Brain pericyte (primary cell): ENCODE measurements around the gene SPTBN2.
"Not testable (repeated sequence)": the region's sequence is repeated elsewhere in the genome, so short reads cannot be mapped to it uniquely, and the experiment has no call there.

Experiments
- DNase-seq: peaks from one replicate; pipeline ENCODE4 v3.0.0-alpha.2; 2012; ENCODE audit warnings: low read depth, low spot score

Gene SPTBN2

DNA sequence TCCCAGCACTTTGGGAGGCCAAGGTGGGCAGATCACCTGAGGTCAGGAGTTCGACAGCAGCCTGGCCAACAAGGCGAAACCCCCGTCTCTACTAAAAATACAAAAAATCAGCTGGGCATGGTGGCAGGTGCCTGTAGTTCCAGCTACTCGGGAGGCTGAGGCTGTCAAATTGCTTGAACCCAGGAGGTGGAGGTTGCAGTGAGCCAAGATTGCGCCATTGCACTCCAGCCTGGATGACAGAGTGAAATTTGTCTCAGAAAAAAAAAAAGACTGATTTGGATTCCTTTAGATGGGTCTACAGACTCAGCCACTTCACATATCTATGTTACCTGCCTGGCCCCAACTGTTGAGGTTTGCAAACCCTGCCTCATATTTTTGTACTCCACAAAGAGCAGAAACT, 4.8 kb downstream of the SPTBN2 start:
- DNase-seq: not testable (repeated sequence)

DNA sequence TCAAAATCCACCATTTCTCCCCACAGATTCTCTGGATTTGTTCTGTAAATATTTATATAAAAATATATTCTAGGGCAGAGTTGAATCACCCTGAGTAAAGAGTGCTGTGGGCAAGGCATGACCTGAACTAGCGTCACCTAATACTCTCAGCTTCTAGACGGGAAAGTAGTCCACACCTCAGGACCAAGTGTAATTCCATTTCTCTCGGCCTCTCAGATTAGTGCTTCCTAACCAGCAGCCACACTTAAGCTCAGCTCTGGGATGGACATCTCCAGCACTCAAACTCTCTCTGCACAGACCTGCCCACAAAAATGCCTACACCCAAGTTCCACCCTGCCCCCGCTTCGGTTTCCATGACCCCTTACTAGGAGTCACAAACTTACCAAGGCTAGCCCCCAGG, 5.3 kb downstream of the SPTBN2 start:
- no peak for DNase-seq

DNA sequence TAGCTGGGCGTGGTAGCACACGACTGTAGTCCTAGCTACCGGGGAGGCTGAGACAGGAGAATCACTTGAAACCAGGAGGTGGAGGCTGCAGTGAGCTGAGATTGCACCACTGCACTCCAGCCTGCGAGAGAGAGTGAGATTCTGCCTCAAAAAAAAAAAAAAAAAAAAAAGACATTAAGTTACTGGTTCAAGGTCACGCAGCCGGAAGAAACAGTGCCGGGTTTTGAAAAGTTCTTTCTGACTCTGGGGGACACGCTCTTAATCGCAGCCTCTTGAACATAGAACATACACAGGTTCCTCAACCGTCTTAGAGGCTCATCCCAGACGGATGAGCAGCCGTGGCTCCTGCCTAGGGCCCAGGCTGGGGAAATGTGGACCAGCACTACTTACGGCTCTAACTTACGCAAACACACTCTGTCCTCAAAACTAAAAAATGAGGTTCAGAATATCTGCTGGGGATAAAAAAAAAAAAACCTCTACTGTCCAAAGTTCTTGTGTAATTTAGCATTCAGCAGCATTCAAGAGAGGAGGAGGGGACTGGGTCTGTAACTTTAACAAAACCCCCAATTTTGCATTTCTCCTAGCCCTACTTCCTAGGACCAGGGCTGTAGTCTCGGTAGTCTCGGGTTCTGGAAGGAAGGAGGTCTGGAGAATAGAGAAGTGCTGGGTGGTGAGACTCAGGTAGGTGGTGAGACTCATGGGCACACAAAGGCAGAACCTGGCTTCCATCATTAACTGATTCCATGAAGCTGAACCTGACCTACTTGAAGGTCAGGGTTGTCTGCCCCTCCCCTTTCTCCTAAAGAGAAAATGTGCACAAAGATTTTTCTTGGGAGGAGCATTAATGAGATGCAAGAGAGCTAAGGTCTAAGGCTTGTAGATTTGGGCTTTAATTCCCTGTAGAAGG, 6.0 kb downstream of the SPTBN2 start:
- DNase-seq: no peak

- no peak for DNase-seq
Observed at GRCh38 chr11:66721939-66722338, 7.1 kb downstream of the SPTBN2 start.

- DNase-seq: no peak
Observed at GRCh38 chr11:66720899-66721470, 8.0 kb downstream of the SPTBN2 start.

GRCh38 chr11:66720223-66720898, 8.7 kb downstream of the SPTBN2 start:
- no peak for DNase-seq

DNA sequence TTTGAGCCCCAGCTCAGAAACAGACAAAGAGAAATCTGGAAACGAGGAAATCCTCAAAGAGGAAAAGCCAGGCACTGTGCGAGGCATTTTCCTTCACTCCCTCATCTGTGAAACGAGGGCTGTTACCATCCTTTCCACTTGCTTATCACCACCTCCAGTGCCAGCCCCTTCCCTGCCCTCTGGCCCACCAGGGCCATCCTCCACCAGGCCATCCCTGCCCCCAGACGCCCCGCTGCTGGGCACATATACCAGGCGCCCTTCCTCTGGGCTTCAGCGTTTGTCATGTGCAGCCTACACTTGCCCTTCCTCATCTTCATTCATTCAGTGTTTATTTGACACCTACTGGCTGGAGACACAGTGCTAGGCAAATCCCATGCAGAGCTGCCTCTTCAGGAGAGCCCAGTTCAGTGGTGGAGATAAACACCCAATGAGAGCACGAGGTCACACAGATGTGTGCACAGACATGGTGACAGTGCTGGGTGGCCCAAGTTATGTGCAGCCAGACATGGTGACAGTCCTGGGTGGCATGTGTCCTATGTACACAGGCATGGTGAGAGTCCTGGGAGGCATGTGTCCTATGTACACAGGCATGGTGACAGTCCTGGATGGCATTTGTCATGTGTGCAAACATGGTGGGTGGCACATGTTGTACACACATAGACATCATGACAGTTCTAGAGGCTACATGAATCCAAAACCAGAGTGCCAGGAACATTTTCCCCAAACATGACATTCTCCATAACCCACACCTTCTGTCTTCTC, 9.7 kb downstream of the SPTBN2 start:
- DNase-seq: no peak

DNA sequence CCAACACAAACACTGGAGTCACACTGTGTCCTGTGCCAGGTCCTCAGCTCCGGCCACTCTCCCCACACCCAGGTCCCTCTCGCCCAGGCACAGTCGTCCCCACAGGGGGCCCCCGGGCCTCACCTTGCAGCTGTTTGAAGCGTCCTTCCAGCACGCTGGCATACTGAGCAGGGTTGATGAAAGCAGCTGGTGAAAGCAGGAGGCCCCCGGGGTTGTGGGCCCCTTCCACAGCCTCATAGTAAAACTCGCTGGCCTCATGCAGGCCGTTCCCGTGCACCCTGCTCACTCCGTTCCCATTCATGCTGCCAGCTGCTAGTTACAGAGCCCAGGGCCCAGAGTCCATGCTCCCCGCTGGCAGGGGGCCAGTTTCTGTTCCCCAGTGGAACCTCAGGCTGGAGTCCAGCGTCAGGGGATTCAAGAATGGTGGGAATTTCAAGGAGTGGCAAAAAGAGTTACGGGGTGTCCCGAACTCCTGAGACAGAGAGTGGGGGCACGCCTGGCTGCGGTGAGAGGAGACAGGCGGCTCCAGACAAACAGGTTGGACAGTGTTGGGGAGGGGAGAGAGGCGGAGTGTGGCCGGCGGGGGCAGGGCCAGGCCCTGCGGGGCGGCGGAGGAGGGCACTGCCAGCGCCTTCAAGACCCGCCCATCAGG, 10.6 kb downstream of the SPTBN2 start:
- no peak for DNase-seq

- no peak for DNase-seq
Observed at GRCh38 chr11:66717925-66718319, 11.1 kb downstream of the SPTBN2 start.

DNA sequence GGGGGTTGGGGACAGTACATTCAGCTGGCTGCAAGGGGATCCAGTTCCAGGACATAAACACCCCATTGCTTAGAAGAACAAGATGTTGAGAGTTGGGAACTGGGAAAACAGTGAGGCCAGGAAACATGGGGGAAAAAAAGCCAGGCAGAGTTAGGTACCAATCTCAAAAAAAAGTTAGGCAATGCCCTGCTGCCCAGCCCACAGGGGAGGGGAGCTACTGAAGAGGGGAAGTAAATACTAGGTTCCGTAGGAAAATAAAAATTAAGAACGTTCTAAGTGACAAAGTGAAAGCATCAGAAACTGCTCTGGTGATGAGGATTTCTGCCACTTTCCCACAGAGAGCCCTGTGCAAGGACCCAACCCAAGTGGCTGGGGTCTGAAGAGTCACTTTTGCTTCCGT, 12.0 kb downstream of the SPTBN2 start:
- no peak for DNase-seq

DNA sequence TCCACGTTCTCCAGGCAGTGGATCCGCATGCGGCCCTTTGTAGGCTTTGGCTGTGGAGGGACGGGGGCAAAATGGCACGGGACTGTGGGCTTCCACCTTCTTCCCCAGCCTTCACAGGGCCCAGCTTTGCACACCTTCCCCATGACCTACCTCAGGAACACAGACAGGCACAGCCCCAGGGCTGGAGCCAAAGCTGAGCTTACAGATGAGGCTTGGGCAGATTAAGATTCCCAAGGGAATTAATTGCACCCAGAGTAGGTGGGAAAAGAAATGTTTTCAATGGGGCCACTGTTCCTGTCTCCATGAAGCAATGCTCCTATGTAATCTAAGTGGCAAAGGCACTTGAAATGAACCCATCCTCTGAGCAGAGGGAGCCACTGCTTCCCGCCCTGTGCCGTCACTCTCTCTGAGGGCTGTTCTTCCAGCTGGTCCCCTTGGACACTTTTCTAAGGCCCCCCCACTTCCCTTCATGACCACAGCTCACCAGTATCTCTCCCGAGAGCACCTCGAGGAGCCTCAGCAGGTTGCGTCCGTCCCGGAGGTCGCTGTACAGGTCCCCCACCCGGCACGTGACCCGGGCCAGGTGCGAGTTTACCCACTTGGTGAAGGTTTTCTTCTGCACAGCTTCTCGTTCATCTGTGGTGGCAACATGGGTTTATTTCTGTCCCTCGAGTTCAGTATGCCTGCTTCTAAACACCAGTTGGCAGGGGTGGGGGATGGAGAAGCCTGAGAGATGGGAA, 13.5 kb downstream of the SPTBN2 start:
- DNase-seq: no peak

DNA sequence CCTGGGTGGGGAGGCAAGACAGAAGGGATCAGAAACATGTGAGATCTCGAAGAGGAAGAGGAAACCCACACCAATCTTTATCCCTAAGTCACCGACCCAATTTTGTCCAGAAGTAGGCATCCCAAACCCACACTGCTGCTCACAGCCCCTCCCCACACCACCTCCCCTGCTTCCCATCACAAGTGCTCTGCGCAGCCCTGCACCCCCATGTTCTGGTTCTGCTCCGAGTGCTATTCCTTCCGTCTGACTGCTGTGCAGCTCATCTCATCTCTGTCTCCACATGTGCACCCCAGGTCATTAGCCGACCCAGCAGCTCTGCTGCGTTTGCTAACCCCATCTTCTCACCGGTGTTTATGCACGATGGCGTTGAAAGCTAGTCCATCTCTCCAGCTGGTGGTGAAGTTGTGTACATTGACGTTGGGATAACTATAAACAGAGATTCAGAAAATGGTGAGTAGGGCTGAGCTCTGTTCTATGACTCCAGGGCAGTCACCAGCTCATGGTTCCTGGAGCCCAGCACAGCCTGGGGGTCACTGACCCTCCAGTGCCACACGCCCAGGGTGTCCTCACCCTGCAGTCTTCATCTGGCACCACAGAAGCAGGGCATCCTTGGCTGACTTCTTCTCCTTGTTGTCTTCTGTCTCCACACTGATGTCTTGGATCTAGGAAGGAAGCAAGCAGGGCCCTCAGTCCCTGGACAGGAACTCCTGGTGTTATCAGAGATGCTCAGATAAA, 15.1 kb downstream of the SPTBN2 start:
- DNase-seq: no peak

DNA sequence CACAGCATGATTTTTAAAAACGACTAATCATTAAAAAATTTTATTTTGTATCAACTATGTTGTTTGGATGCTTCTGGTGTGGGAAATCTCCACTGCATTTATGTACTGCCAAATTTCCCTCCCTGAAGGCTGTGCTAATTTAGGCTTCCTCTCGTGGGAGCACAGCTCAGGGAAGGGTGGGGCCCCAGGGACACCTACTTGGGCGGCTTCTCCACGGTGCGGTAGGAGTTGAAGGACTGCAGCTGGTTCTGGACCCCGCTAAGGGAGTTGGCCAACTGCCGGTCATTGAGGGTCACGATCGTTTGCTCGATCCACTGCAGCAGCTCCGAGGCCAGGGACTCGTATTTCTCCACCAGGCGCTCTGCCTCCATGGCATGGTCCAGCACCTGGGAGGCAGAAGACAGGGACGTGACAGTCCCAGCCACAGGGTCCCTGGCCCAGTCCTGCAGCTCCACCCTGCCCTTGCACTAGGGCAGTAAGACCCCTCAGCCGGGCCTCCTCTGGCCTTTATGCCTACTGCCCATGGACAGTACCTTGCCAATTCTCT, 18.6 kb downstream of the SPTBN2 start:
- no peak for DNase-seq

DNA sequence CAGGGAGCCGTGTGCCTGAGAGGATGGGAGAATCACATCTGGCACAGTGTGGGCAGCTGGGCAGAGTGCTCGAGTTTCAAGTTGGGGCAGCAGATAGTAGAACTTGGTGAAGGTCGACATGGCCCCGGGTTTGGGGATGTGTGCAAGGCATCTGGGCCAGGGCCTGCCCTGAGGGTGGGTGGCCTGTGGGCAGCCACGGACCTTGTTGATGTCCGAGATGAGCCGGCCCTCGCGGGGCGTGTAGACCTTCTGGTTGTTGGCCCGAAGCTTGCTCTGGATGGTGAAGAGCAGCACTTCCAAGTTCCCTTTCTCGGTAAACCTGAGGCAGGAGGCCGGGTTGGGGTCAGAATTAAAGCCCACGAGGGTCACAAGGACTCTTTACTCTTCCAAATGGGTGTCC, 20.3 kb downstream of the SPTBN2 start:
- no peak for DNase-seq

- DNase-seq: no peak
Observed at GRCh38 chr11:66708094-66708493, 20.9 kb downstream of the SPTBN2 start.

GRCh38 chr11:66707486-66707885, 21.5 kb downstream of the SPTBN2 start:
- no peak for DNase-seq

GRCh38 chr11:66706989-66707388, 22.0 kb downstream of the SPTBN2 start:
- no peak for DNase-seq

DNA sequence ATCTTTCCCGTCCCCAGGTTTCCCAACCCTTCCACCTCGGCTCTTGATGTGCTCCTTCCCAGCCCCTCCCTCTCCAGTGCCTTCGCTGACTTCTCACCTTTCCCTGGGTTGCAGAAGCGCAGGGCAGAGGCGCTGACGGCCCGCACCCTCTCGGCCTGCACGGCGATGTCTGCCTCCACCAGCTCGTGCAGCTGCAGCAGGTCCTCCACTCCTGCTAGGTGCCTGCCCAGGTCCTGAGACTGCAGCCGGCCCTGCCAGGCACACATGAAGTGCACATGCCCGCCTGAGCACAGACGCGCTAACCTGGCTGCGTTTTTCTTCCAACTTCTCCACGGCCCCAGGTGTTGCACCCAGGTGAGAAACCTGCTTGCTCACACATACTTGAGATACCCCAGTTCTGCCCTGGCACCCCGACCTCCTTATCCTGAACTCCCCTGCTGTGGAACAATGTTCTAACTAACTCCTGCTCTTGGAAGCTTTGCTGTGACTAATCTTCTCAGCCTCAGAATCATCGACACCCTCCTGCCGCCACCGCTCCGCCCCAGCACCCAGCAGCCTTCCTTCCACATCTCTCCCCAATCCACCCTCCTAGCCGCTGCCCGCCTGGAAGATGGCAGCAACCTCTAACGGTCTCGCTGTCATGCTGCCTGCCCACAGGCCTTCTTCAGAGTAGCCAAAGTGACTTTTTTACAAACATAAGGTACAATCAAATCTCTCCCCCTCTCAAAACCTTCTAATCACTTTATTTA, 23.3 kb downstream of the SPTBN2 start:
- no peak for DNase-seq
